HG03469 (cell line): ENCODE results near the gene DCLK1.

Experiments
- ATAC-seq: cut with Tn5 transposase; IDR thresholded peaks from one replicate; pipeline ENCODE4 v1.9.1; 2021; ENCODE audit warnings: mild to moderate bottlenecking, moderate library complexity, moderate number of reproducible peaks; ENCODE audit not compliant: unreplicated experiment

The DCLK1 gene

GRCh38 chr13:35766663-35767062 is 364.5 kb downstream of the DCLK1 start:
- ATAC-seq = no peak

- no peak for ATAC-seq
These were observed 365.2 kb downstream of the DCLK1 start for GRCh38 chr13:35765941-35766340.

GRCh38 chr13:35765366-35765765 is 365.8 kb downstream of the DCLK1 start:
- no peak for ATAC-seq

- ATAC-seq = no peak
These were observed 366.7 kb downstream of the DCLK1 start for GRCh38 chr13:35764326-35765015.

GRCh38 chr13:35763782-35764123 is 367.4 kb downstream of the DCLK1 start:
- ATAC-seq = no peak

- ATAC-seq = no peak
These were observed 368.0 kb downstream of the DCLK1 start for GRCh38 chr13:35763060-35763781.

GRCh38 chr13:35761440-35762252 is 369.5 kb downstream of the DCLK1 start:
- ATAC-seq = no peak

GRCh38 chr13:35760735-35761281 is 370.4 kb downstream of the DCLK1 start:
- ATAC-seq = no peak

GRCh38 chr13:35747594-35747993 is 383.6 kb downstream of the DCLK1 start:
- ATAC-seq = no peak

- ATAC-seq = no peak
These were observed 386.5 kb downstream of the DCLK1 start for GRCh38 chr13:35744566-35745178.

- no peak for ATAC-seq
These were observed 387.0 kb downstream of the DCLK1 start for GRCh38 chr13:35744144-35744543.

- no peak for ATAC-seq
These were observed 388.0 kb downstream of the DCLK1 start for GRCh38 chr13:35743165-35743564.

- no peak for ATAC-seq
These were observed 389.5 kb downstream of the DCLK1 start for GRCh38 chr13:35741657-35742056.

- ATAC-seq = no peak
These were observed 394.3 kb downstream of the DCLK1 start for GRCh38 chr13:35736876-35737275.

- no peak for ATAC-seq
These were observed 397.4 kb downstream of the DCLK1 start for GRCh38 chr13:35733827-35734226.

- ATAC-seq = no peak
These were observed 398.6 kb downstream of the DCLK1 start for GRCh38 chr13:35732565-35732964.

- ATAC-seq = no peak
These were observed 399.7 kb downstream of the DCLK1 start for GRCh38 chr13:35731471-35731870.

GRCh38 chr13:35729926-35730627 is 401.1 kb downstream of the DCLK1 start:
- ATAC-seq = no peak

- no peak for ATAC-seq
These were observed 403.3 kb downstream of the DCLK1 start for GRCh38 chr13:35727881-35728280.

GRCh38 chr13:35724446-35724845 is 406.7 kb downstream of the DCLK1 start:
- ATAC-seq = no peak
